ENCODE data around the gene CBX2. TPM values are rescaled to one million over a fixed set of nuclear protein-coding genes. Genes with fewer than 3 reads are reported as not detected.

Gene CBX2
- total RNA-seq, 6 experiments from 2014 or later = 0.75 to 2.0 (median 1.4) TPM

GRCh38 chr17:79814127-79814973, 36.4 kb downstream of the CBX2 start:
- Mint-ChIP-seq H3K4me1 (ENCODE audit: low read depth) (peaks cover 7% of the 10 kb centered on the region), H3K9me3 (no peaks in the 10 kb centered on the region), H3K4me3 (no peak overlapping the region), H3K36me3 (ENCODE audit: low read depth) (no peaks in the 10 kb centered on the region), H3K27me3 (ENCODE audit: insufficient read depth) (peaks cover 53% of the 10 kb centered on the region), H3K27ac (no peak overlapping the region)
- TF ChIP-seq CTCF (IDR thresholded peaks at IDR 0.05) = no peak
- DNase-seq = no peak

GRCh38 chr17:79814974-79815835, 37.3 kb downstream of the CBX2 start:
- peaks cover 58% of the 10 kb centered on the region for H3K27me3 Mint-ChIP-seq (ENCODE audit: insufficient read depth)
- no peak overlapping the region for H3K27ac Mint-ChIP-seq
- peaks cover 7% of the 10 kb centered on the region for H3K4me1 Mint-ChIP-seq (ENCODE audit: low read depth)
- H3K36me3 Mint-ChIP-seq (ENCODE audit: low read depth) = no peaks in the 10 kb centered on the region
- no peak overlapping the region for H3K4me3 Mint-ChIP-seq
- TF ChIP-seq CTCF (IDR thresholded peaks at IDR 0.05) = no peak
- no peak for DNase-seq
- H3K9me3 Mint-ChIP-seq = no peaks in the 10 kb centered on the region

GRCh38 chr17:79815836-79816461, 38.0 kb downstream of the CBX2 start:
- Mint-ChIP-seq H3K27me3 (ENCODE audit: insufficient read depth) (peaks cover 63% of the 10 kb centered on the region), H3K4me3 (no peak overlapping the region), H3K9me3 (no peaks in the 10 kb centered on the region), H3K4me1 (ENCODE audit: low read depth) (peaks cover 7% of the 10 kb centered on the region), H3K27ac (no peak overlapping the region), H3K36me3 (ENCODE audit: low read depth) (no peaks in the 10 kb centered on the region)
- no peak for DNase-seq
- TF ChIP-seq CTCF (IDR thresholded peaks at IDR 0.05) = no peak

- Mint-ChIP-seq H3K27ac (no peak overlapping the region), H3K4me3 (no peak overlapping the region), H3K9me3 (no peaks in the 10 kb centered on the region), H3K4me1 (ENCODE audit: low read depth) (no peaks in the 10 kb centered on the region), H3K27me3 (ENCODE audit: insufficient read depth) (peaks cover 66% of the 10 kb centered on the region), H3K36me3 (ENCODE audit: low read depth) (no peaks in the 10 kb centered on the region)
- no peak for TF ChIP-seq CTCF (IDR thresholded peaks at IDR 0.05)
- no peak for DNase-seq
Measured at GRCh38 chr17:79818026-79818758, 40.2 kb downstream of the CBX2 start.

GRCh38 chr17:79819085-79819484, 41.1 kb downstream of the CBX2 start:
- no peaks in the 10 kb centered on the region for H3K9me3 Mint-ChIP-seq
- H3K4me1 Mint-ChIP-seq (ENCODE audit: low read depth) = no peaks in the 10 kb centered on the region
- H3K27ac Mint-ChIP-seq = no peak overlapping the region
- H3K36me3 Mint-ChIP-seq (ENCODE audit: low read depth) = no peaks in the 10 kb centered on the region
- no peak for DNase-seq
- peaks cover 69% of the 10 kb centered on the region for H3K27me3 Mint-ChIP-seq (ENCODE audit: insufficient read depth)
- H3K4me3 Mint-ChIP-seq = no peak overlapping the region
- TF ChIP-seq CTCF (IDR thresholded peaks at IDR 0.05) = no peak

Data from HFFc6 (cell line).